Measurements from ENCODE around the gene FXYD1. TPM values are rescaled to one million over a fixed set of nuclear protein-coding genes. Genes with fewer than 3 reads are reported as not detected.

FXYD1 gene
- total and polyA plus RNA-seq, 2 of the 8 experiments (the other 6 are each of a cell fraction or from before 2014, with no cell fraction given) = 1.6 to 8.1 TPM

GRCh38 chr19:35151273-35152065, 12.8 kb downstream of the FXYD1 start:
- Histone ChIP-seq H4K91ac (replicated peaks; ENCODE audit: insufficient read length, low read length) (peak overlapping the region; percentile 88), H4K20me1 (replicated peaks in 1 of 2; ENCODE audit: control insufficient read depth in 1 of 2, insufficient read depth in 2 of 2, low read length in 2 of 2) (peaks cover 0 to 4% of the 10 kb centered on the region in 2 experiments), H3K4me1 (replicated peaks in 1 of 4; ENCODE audit: control insufficient read depth in 3 of 4, insufficient read depth in 4 of 4, low read length in 3 of 4) (peaks cover 4 to 28% (median 19%) of the 10 kb centered on the region in 4 experiments)

More at GRCh38 chr19:35151273-35152065, 12.8 kb downstream of the FXYD1 start:
- Histone ChIP-seq H4K8ac (ENCODE audit: extremely low read depth, insufficient read depth, low read length) (no peak overlapping the region), H3K4me2 (ENCODE audit: insufficient read depth in 1 of 2, low read depth in 2 of 2, low read length in 2 of 2) (peak overlapping the region in 1 of 2 experiments; percentile 82; a peak in 2 of 4 replicates), H3K14ac (ENCODE audit: insufficient read length) (no peak overlapping the region), H3K23me2 (ENCODE audit: low read depth, low read length) (peaks cover 9% of the 10 kb centered on the region; the same call in 1 of the 2 replicates), H2BK20ac (ENCODE audit: low read length) (peak overlapping the region; percentile 38), H3K18ac (ENCODE audit: extremely low read depth, low read length) (peak overlapping the region; percentile 43), H3K36me3 (ENCODE audit: control insufficient read depth in 2 of 4, insufficient read depth in 4 of 4, low read length in 3 of 4) (no peaks in the 10 kb centered on the region), H3K79me2 (ENCODE audit: control insufficient read depth in 1 of 2, insufficient read depth in 2 of 2, low read length in 2 of 2) (peaks cover 0 to 11% of the 10 kb centered on the region in 2 experiments; a peak in 1 of 4 replicates), H2BK15ac (ENCODE audit: low read length) (0 out of 2 replicates have a peak overlapping the region, but pooled peaks have one; percentile 32), H2AFZ (ENCODE audit: low read length) (no peak overlapping the region), H2BK5ac (ENCODE audit: low read depth, low read length) (peak overlapping the region; percentile 68; the same call in 1 of the 2 replicates), H3K4me3 (ENCODE audit: extremely low read depth in 1 of 4, insufficient read depth in 2 of 4, low read depth in 3 of 4, low read length in 4 of 4) (no peak overlapping the region), H3K27ac (ENCODE audit: low read depth, low read length) (0 out of 2 replicates have a peak overlapping the region, but pooled peaks have one; percentile 5), H3K79me1 (ENCODE audit: low read depth, low read length) (peaks cover 6% of the 10 kb centered on the region), H3K4ac (replicated peaks; ENCODE audit: insufficient read length, low read depth, low read length) (peak overlapping the region; percentile 30), H4K5ac (ENCODE audit: insufficient read length, low read depth, low read length) (peak overlapping the region; percentile 23), H3K9ac (replicated peaks in 1 of 4; ENCODE audit: extremely low read depth in 1 of 4, low read depth in 3 of 4, low read length in 3 of 4) (no peak overlapping the region), H3K56ac (replicated peaks; ENCODE audit: insufficient read length, low read depth, low read length) (no peak overlapping the region), H2BK12ac (ENCODE audit: low read depth, low read length) (peak overlapping the region; percentile 71; the same call in 1 of the 2 replicates), H3K23ac (ENCODE audit: insufficient read length) (no peak overlapping the region), H3K9me3 (ENCODE audit: insufficient read depth in 2 of 2, low read depth in 1 of 2, low read length in 1 of 2) (no peaks in the 10 kb centered on the region), H2BK120ac (replicated peaks; ENCODE audit: low read depth, low read length) (no peak overlapping the region), H3K27me3 (replicated peaks in 1 of 4; ENCODE audit: control insufficient read depth in 3 of 4, extremely low read depth in 1 of 4, insufficient read depth in 3 of 4, low read length in 3 of 4) (peaks cover 0 to 5% (median 3%) of the 10 kb centered on the region in 4 experiments; a peak in 3 of 7 replicates), H2AK5ac (ENCODE audit: low read depth, low read length) (peak overlapping the region; percentile 82; the same call in 1 of the 2 replicates)
- WGBS, 2 experiments (ENCODE audit: extremely low coverage in 1 of 2, insufficient coverage in 1 of 2, insufficient read length in 1 of 2, insufficient replicate concordance in 2 of 2, low coverage in 1 of 2, low lambda C conversion rate in 2 of 2, missing lambda C conversion rate in 1 of 2) = 79% methylated on average over 15 of the region's 20 CpGs; no CpG with 5 or more reads in 1 of the 2 experiments
- POLR2A ChIA-PET (ENCODE audit: partially characterized antibody) = interaction anchor here (1.1 to 5.6 kb wide), 7 partner anchors 8 to 102 kb away, joined by 3 to 67 read pairs (median 5); partner anchors contain the start of gene FXYD7
- DNase-seq (ENCODE audit: low read depth in 1 of 2, low spot score in 2 of 2) (no peak), FAIRE-seq (no peak)
- no peak for TF ChIP-seq NRF1 (IDR thresholded peaks at IDR 0.05; ENCODE audit: low read depth, low read length)
- peak; percentile 84 for TF ChIP-seq TAF7 (optimal IDR thresholded peaks at IDR 0.05; ENCODE audit: borderline replicate concordance, low read depth, low read length)
- TF ChIP-seq POLR2AphosphoS5 (IDR thresholded peaks at IDR 0.05; ENCODE audit: low read depth, low read length) = peak; percentile 50; the same call in 1 of the 2 replicates
- peak in 2 of 3 experiments; percentile 10 to 35; a peak in 2 of 4 replicates for TF ChIP-seq CTCF (IDR thresholded peaks at IDR 0.05; ENCODE audit: control extremely low read depth in 1 of 3, insufficient read depth in 1 of 3, low read depth in 1 of 3, low read length in 3 of 3)
- 0 out of 2 replicates have a peak, but pooled peaks have one; percentile 21 for TF ChIP-seq TBP (IDR thresholded peaks at IDR 0.05; ENCODE audit: low read depth, low read length)
- TF ChIP-seq MAFK (IDR thresholded peaks at IDR 0.05; ENCODE audit: low read depth, low read length) = no peak
- TF ChIP-seq POLR2A (IDR thresholded peaks at IDR 0.05; ENCODE audit: control extremely low read depth in 1 of 2, low read depth in 2 of 2, low read length in 2 of 2) = peak in 1 of 2 experiments; percentile 51; a peak in 1 of 3 replicates
- CTCF ChIA-PET (ENCODE audit: partially characterized antibody) = interaction anchor here (0.6 to 4.3 kb wide), 13 partner anchors 9 to 108 kb away, joined by 3 to 60 read pairs (median 4); partner anchors contain the start of genes FXYD7 and LGI4

All from H1 (cell line).